Activated naive CD8-positive, alpha-beta T cell treated with anti-CD3 and anti-CD28 coated beads, Interleukin-2, amount 10 ng/mL, durations not matched to agents 7 days and 5 days (primary cell): ENCODE data around the gene FNDC3B. TPM values are rescaled to one million over a fixed set of nuclear protein-coding genes. Genes with fewer than 3 reads are reported as not detected.

Source experiments
- ATAC-seq: fragments of 150-1000 bp; cut with Tn5 transposase; one replicate; pipeline ENCODE4 v1.10.0; 2021; ENCODE audit warnings: low read depth, moderate library complexity
- POLR2A ChIA-PET: fragments of 350-600 bp; sonication (Branson Sonifier 250); formaldehyde crosslinking; loops from one replicate; lab custom pipeline; 2021; ENCODE audit warnings: antibody characterized with exemption; lab: Charles Lee
- DNase-seq: peaks from one replicate; pipeline ENCODE4 v3.0.0; 2021
- H3K27ac Mint-ChIP-seq: one replicate; pipeline ENCODE4 v1.8.0; 2022; ENCODE audit warnings: mild to moderate bottlenecking, mixed read lengths
- H3K27me3 Mint-ChIP-seq: one replicate; pipeline ENCODE4 v1.8.0; 2022; ENCODE audit warnings: mild to moderate bottlenecking, moderate library complexity, mixed read lengths
- H3K36me3 Mint-ChIP-seq: one replicate; pipeline ENCODE4 v1.8.0; 2021; ENCODE audit warnings: mild to moderate bottlenecking, mixed read lengths
- H3K4me1 Mint-ChIP-seq: one replicate; pipeline ENCODE4 v1.8.0; 2021; ENCODE audit warnings: mixed read lengths
- H3K4me3 Mint-ChIP-seq: one replicate; pipeline ENCODE4 v1.8.0; 2022; ENCODE audit warnings: mild to moderate bottlenecking, moderate library complexity, mixed read lengths
- H3K9me3 Mint-ChIP-seq: one replicate; pipeline ENCODE4 v1.8.0; 2021; ENCODE audit warnings: mixed read lengths
- total RNA-seq, 2 experiments: library from RNA; stranded (reverse); gene quantifications; one replicate each; pipeline ENCODE4 v1.2.3, GENCODE V29; 2021

FNDC3B gene
- total RNA-seq, 2 experiments from 2014 or later, result 15.8 to 16.3 TPM

- no peaks in the 10 kb centered on the region for H3K27me3 Mint-ChIP-seq
Measured at GRCh38 chr3:172394692-172395091, 355.3 kb downstream of the FNDC3B start.

GRCh38 chr3:172396400-172396799 is 357.0 kb downstream of the FNDC3B start:
- POLR2A ChIA-PET, result no interaction called here
- H3K4me1 Mint-ChIP-seq, result peaks cover 4% of the 10 kb centered on the region
- ATAC-seq (no peak), DNase-seq (no peak)
- peaks cover 19% of the 10 kb centered on the region for H3K36me3 Mint-ChIP-seq
- no peak overlapping the region for H3K4me3 Mint-ChIP-seq
- peaks cover 8% of the 10 kb centered on the region for H3K9me3 Mint-ChIP-seq
- H3K27ac Mint-ChIP-seq, result no peak overlapping the region
- H3K27me3 Mint-ChIP-seq, result no peaks in the 10 kb centered on the region

More at GRCh38 chr3:172394692-172395091, 355.3 kb downstream of the FNDC3B start:
- Mint-ChIP-seq H3K9me3 (peaks cover 6% of the 10 kb centered on the region), H3K36me3 (peaks cover 14% of the 10 kb centered on the region), H3K27ac (no peak overlapping the region), H3K4me3 (no peak overlapping the region), H3K4me1 (peaks cover 10% of the 10 kb centered on the region)
- POLR2A ChIA-PET, result no interaction called here
- DNase-seq, result no peak
- ATAC-seq, result no peak

GRCh38 chr3:172397716-172398405 is 358.5 kb downstream of the FNDC3B start:
- no peak overlapping the region for H3K27ac Mint-ChIP-seq
- ATAC-seq (no peak), DNase-seq (no peak)
- peaks cover 2% of the 10 kb centered on the region for H3K4me1 Mint-ChIP-seq
- no peak overlapping the region for H3K4me3 Mint-ChIP-seq
- POLR2A ChIA-PET, result no interaction called here
- H3K27me3 Mint-ChIP-seq, result no peaks in the 10 kb centered on the region
- H3K9me3 Mint-ChIP-seq, result peaks cover 9% of the 10 kb centered on the region
- H3K36me3 Mint-ChIP-seq, result peaks cover 17% of the 10 kb centered on the region

- no peak overlapping the region for H3K4me3 Mint-ChIP-seq
- no peak overlapping the region for H3K27ac Mint-ChIP-seq
- H3K36me3 Mint-ChIP-seq, result peaks cover 12% of the 10 kb centered on the region
- POLR2A ChIA-PET, result no interaction called here
- ATAC-seq, result no peak
- H3K4me1 Mint-ChIP-seq, result peaks cover 2% of the 10 kb centered on the region
- no peak for DNase-seq
- H3K27me3 Mint-ChIP-seq, result no peaks in the 10 kb centered on the region
- H3K9me3 Mint-ChIP-seq, result peaks cover 7% of the 10 kb centered on the region
Measured at GRCh38 chr3:172398484-172398883, 359.1 kb downstream of the FNDC3B start.

- POLR2A ChIA-PET, result no interaction called here
- Mint-ChIP-seq H3K9me3 (peaks cover 7% of the 10 kb centered on the region), H3K27me3 (peaks cover 9% of the 10 kb centered on the region), H3K4me3 (no peak overlapping the region), H3K4me1 (no peaks in the 10 kb centered on the region), H3K36me3 (peaks cover 9% of the 10 kb centered on the region), H3K27ac (no peak overlapping the region)
- DNase-seq (no peak), ATAC-seq (no peak)
Measured at GRCh38 chr3:172402090-172402489, 362.7 kb downstream of the FNDC3B start.

- Mint-ChIP-seq H3K27me3 (peaks cover 9% of the 10 kb centered on the region), H3K4me1 (no peaks in the 10 kb centered on the region), H3K4me3 (no peak overlapping the region), H3K36me3 (peaks cover 9% of the 10 kb centered on the region), H3K9me3 (peaks cover 7% of the 10 kb centered on the region), H3K27ac (no peak overlapping the region)
- DNase-seq (no peak), ATAC-seq (no peak)
- POLR2A ChIA-PET, result no interaction called here
Measured at GRCh38 chr3:172402892-172403643, 363.7 kb downstream of the FNDC3B start.

GRCh38 chr3:172404237-172404962 is 365.0 kb downstream of the FNDC3B start:
- Mint-ChIP-seq H3K36me3 (peaks cover 9% of the 10 kb centered on the region), H3K9me3 (peaks cover 7% of the 10 kb centered on the region), H3K4me1 (no peaks in the 10 kb centered on the region), H3K27me3 (peaks cover 15% of the 10 kb centered on the region), H3K4me3 (no peak overlapping the region), H3K27ac (no peak overlapping the region)
- DNase-seq (no peak), ATAC-seq (no peak)
- POLR2A ChIA-PET, result no interaction called here

GRCh38 chr3:172405914-172406313 is 366.5 kb downstream of the FNDC3B start:
- ATAC-seq (no peak), DNase-seq (no peak)
- Mint-ChIP-seq H3K4me1 (no peaks in the 10 kb centered on the region), H3K27me3 (peaks cover 15% of the 10 kb centered on the region), H3K9me3 (peaks cover 7% of the 10 kb centered on the region), H3K4me3 (no peak overlapping the region), H3K27ac (no peak overlapping the region), H3K36me3 (peaks cover 8% of the 10 kb centered on the region)
- POLR2A ChIA-PET, result no interaction called here

- POLR2A ChIA-PET, result no interaction called here
- peaks cover 20% of the 10 kb centered on the region for H3K27me3 Mint-ChIP-seq
- H3K36me3 Mint-ChIP-seq, result no peaks in the 10 kb centered on the region
- H3K9me3 Mint-ChIP-seq, result peaks cover 2% of the 10 kb centered on the region
- DNase-seq (no peak), ATAC-seq (no peak)
- no peak overlapping the region for H3K27ac Mint-ChIP-seq
- H3K4me3 Mint-ChIP-seq, result no peak overlapping the region
- H3K4me1 Mint-ChIP-seq, result no peaks in the 10 kb centered on the region
Measured at GRCh38 chr3:172407872-172408271, 368.5 kb downstream of the FNDC3B start.

GRCh38 chr3:172410702-172411477 is 371.5 kb downstream of the FNDC3B start:
- H3K36me3 Mint-ChIP-seq, result no peaks in the 10 kb centered on the region
- DNase-seq (no peak), ATAC-seq (no peak)
- H3K4me1 Mint-ChIP-seq, result no peaks in the 10 kb centered on the region
- peaks cover 35% of the 10 kb centered on the region for H3K27me3 Mint-ChIP-seq
- POLR2A ChIA-PET, result no interaction called here
- H3K4me3 Mint-ChIP-seq, result no peak overlapping the region
- no peaks in the 10 kb centered on the region for H3K9me3 Mint-ChIP-seq
- no peak overlapping the region for H3K27ac Mint-ChIP-seq

- no peak overlapping the region for H3K27ac Mint-ChIP-seq
- no peaks in the 10 kb centered on the region for H3K4me1 Mint-ChIP-seq
Measured at GRCh38 chr3:172411478-172411947, 372.1 kb downstream of the FNDC3B start.

GRCh38 chr3:172415323-172415722 is 375.9 kb downstream of the FNDC3B start:
- Mint-ChIP-seq H3K36me3 (no peaks in the 10 kb centered on the region), H3K27me3 (peaks cover 60% of the 10 kb centered on the region), H3K4me1 (no peaks in the 10 kb centered on the region), H3K9me3 (no peaks in the 10 kb centered on the region), H3K27ac (no peak overlapping the region), H3K4me3 (no peak overlapping the region)
- POLR2A ChIA-PET, result no interaction called here
- ATAC-seq (no peak), DNase-seq (no peak)

More at GRCh38 chr3:172411478-172411947, 372.1 kb downstream of the FNDC3B start:
- Mint-ChIP-seq H3K4me3 (no peak overlapping the region), H3K27me3 (peaks cover 39% of the 10 kb centered on the region), H3K9me3 (no peaks in the 10 kb centered on the region), H3K36me3 (no peaks in the 10 kb centered on the region)
- ATAC-seq (no peak), DNase-seq (no peak)
- POLR2A ChIA-PET, result no interaction called here

GRCh38 chr3:172437713-172438112 is 398.3 kb downstream of the FNDC3B start:
- peaks cover 46% of the 10 kb centered on the region for H3K27me3 Mint-ChIP-seq
- no peaks in the 10 kb centered on the region for H3K4me1 Mint-ChIP-seq

More at GRCh38 chr3:172437713-172438112, 398.3 kb downstream of the FNDC3B start:
- Mint-ChIP-seq H3K9me3 (peaks cover 6% of the 10 kb centered on the region), H3K4me3 (no peak overlapping the region), H3K27ac (no peak overlapping the region), H3K36me3 (no peaks in the 10 kb centered on the region)
- DNase-seq (no peak), ATAC-seq (no peak)
- POLR2A ChIA-PET, result no interaction called here
